ENCODE data around the gene NCK1.
"Not testable (repeated sequence)": the region's sequence is repeated elsewhere in the genome, so short reads cannot be mapped to it uniquely, and the experiment has no call there.

Gene NCK1

DNA sequence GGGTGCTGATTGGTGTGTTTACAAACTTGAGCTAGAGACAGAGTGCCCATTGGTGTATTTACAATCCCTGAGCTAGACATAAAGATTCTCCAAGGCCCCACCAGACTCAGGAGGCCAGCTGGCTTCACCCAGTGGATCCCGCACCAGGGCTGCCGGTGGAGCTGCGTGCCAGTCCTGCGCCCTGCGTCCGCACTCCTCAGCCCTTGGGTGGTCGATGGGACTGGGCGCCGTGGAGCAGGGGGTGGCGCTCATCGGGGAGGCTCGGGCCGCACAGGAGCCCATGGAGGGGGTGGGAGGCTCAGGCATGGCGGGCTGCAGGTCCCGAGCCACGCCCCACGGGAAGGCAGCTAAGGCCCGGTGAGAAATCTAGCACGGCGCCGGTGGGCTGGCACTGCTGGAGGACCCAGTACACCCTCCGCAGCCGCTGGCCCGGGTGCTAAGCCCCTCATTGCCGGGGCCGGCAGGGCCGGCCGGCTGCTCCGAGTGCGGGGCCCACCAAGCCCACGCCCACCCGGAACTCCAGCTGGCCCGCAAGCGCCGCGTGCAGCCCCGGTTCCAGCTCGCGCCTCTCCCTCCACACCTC lies 125.5 kb downstream of the NCK1 start:
- DNase-seq (ENCODE audit: low read depth in 3 of 3), result not testable (repeated sequence)

DNA sequence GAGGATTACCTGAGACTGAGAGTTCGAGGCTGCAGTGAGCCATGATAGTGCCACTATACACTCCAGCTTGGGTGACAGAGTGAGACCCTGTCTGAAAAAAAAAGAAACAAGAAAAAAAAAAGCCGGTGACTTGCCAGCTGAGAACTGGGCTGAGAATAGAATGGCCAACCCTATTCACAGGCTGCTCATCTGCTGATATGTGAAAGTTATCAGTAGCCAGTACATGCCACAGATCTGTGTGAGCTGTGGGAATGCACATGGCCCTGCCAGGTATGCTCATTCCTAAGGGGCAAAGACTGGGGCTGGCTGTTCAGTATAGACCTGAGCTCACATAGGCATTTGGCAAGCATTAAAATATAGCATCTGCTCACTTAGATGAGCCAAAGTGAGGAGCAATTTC lies 126.6 kb downstream of the NCK1 start:
- DNase-seq (ENCODE audit: low read depth in 3 of 3), result no peak

DNA sequence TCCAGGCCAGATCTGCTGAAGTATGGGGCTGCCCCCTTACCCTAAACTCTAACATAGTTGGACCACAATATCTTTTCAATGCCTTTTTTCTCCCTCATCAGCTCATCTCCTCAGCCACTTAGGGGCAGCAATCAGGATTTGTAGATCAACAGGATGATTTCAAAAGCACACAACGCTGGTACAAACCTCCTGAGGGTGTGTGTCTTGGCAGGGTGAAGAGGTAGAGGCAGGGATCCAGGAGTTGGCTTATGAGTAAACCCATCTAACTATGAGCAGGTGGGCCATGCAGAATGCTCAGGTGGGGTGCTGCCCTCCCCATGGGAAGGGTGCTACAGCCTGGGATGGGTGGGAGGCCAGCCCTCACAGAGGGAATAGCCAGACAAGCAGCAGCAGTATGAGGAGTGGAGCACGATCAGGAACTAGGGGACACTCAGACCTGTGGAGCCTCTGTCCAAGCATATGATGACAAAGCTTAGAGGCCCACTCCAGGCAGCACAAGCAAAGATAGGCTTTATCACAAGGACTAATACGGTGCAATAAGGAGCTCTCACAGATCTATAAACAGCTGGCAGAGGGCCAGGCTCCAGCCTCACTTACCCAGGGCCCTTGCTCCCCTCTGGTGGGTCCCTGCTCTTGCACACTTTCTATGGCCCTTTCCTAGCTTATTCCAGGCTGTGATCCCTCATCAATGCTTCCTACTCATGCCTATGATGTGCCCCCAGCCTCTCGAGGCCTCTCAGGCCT lies 127.9 kb downstream of the NCK1 start:
- no peak for DNase-seq (ENCODE audit: low read depth in 3 of 3)

DNA sequence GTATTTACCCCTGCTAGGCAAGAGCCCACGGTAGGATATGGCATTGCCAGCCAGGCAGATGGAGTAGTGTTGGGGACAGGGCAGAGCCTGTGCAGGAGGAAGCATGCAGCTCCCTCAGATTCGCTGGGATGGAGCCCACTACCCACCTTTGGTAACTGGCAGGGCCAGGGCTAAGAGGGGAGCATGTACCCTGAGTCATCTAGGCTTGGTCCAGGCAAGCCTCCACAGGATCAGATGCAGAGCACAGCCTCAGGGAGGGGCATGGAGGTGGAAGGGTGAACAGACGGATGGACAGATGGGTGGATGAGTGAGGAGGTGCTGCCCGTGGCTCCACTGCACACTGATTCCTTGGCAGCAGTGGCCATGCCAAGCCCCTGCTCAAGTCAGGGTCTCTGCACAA lies 128.8 kb downstream of the NCK1 start:
- DNase-seq (ENCODE audit: low read depth in 3 of 3), result no peak

DNA sequence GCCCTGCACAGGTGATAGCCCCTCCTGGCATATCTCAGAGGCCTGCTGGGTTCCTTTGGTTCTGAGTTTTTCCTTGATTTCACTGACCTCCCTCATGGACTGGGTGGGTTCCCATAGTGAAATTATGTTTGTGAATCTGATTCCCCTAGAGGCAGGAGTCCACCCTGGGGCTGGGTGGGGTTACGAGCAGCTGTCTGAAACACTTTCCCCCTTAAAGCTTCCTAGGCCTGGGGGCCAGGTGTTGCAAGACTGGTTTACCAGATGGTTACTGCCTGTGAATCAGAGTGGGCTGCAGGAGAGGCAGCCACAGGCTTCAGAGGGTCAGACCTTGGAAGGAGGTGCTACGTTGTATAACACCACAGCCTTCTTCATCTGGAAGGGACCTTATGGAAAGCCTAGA lies 130.1 kb downstream of the NCK1 start:
- no peak for DNase-seq (ENCODE audit: low read depth in 3 of 3)

DNA sequence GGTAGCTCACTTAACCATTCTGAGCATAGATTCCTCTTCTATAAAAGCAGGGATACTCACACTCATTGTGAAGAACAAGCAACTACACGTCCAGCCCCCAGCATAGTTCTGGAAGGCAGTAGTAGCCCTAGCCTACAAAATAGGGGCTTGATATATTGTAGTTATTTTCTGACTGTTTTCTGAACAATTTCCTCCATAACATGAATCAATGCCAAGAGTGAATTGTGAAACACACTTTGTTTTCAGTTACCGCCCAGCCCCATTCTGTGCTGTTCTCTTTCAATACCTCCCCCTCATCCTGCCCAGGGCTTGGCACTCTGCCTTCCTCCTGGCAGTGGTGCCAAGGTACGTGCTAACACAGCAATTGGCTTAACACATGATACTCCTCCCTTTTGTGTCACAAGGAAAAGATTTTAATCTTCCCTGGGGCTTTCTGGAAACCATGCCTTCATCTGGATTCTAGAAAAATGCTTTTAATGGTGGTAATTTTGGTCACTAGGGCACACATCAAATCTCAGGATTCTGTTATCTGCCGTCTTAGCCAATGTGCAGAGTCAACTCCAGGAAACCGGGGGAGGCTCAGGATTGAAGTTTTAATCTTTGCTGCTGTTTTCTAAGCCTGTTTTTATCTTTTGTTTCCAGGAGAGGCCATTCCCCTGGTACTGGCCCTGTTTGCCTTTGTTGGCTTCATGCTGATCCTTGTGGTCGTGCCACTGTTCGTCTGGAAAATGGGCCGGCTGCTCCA lies 132.9 kb downstream of the NCK1 start:
- no peak for DNase-seq (ENCODE audit: low read depth in 3 of 3)

DNA sequence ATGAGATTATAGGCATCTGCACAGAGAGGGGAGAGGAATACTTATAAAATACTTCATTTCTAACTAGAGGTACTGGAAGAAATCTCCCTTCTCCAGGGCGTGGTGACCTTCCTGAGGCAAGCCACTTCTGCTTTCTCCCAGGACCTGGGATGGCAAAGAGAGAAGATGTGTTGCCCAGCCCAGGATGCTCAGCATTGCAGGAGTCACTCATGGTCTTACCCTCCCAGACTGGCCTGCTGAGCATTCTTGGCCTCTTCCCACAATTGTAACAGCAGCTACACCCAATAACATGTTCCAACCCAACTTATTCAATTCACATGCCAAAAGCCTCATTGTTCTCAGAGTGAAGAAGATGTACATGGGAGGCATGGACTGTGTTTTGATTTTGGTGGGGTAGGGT lies 133.6 kb downstream of the NCK1 start:
- DNase-seq (ENCODE audit: low read depth in 3 of 3), result no peak
